Esophagus squamous epithelium (tissue), 4 donors: ENCODE results near the gene UIMC1.

ENCODE experiments used
- POLR2A ChIP-seq, 4 donors: fragments of 450-650 bp; IDR thresholded peaks; one replicate each; pipeline ENCODE4 v1.6.1; 2017; ENCODE audit warnings: antibody characterized with exemption in 4 of 4, mild to moderate bottlenecking in 4 of 4, moderate library complexity in 3 of 4
- TF ChIP-seq, protein P1 (sequence below), 6 experiments: fragments of 450-650 bp in 4 of 6; fragments of 200-600 bp in 2 of 6; sonication (generic) in 2 of 6; IDR thresholded peaks; one replicate each; pipeline ENCODE4 v1.5.1; 2016 to 2019; ENCODE audit warnings: antibody characterized with exemption in 6 of 6, mild to moderate bottlenecking in 4 of 6, moderate library complexity in 4 of 6

DNA sequence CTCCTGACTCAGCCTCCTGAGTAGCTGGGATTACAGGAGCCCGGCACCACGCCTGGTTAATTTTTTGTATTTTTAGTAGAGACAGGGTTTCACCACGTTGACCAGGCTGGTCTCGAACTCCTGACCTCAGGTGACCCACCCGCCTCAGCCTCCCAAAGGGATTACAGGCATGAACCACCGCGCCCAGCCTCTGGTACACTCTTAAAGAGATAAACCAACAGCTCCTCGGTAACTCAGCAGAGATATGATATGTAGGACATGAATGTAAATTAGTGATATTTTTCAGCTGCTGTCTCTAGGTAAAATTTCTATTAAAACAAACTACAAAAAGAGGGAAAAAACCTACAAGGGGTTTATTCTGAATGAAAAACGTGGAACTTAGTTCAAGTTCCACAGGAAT is 64.6 kb downstream of the UIMC1 start:
- TF ChIP-seq, protein P1, sequence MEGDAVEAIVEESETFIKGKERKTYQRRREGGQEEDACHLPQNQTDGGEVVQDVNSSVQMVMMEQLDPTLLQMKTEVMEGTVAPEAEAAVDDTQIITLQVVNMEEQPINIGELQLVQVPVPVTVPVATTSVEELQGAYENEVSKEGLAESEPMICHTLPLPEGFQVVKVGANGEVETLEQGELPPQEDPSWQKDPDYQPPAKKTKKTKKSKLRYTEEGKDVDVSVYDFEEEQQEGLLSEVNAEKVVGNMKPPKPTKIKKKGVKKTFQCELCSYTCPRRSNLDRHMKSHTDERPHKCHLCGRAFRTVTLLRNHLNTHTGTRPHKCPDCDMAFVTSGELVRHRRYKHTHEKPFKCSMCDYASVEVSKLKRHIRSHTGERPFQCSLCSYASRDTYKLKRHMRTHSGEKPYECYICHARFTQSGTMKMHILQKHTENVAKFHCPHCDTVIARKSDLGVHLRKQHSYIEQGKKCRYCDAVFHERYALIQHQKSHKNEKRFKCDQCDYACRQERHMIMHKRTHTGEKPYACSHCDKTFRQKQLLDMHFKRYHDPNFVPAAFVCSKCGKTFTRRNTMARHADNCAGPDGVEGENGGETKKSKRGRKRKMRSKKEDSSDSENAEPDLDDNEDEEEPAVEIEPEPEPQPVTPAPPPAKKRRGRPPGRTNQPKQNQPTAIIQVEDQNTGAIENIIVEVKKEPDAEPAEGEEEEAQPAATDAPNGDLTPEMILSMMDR (IDR thresholded peaks at IDR 0.05) = no peak
- no peak for TF ChIP-seq POLR2A (IDR thresholded peaks at IDR 0.05)
